Stimulated activated naive CD8-positive, alpha-beta T cell treated with anti-CD3 and anti-CD28 coated beads, Interleukin-15, Interleukin-2, amounts not matched to agents 100 ng/mL and 50 ng/mL, for 24 hours (primary cell): ENCODE measurements around the gene GPR78.

Source experiments
- H3K27ac Mint-ChIP-seq: one replicate; pipeline ENCODE4 v1.8.0; 2021; ENCODE audit warnings: mild to moderate bottlenecking, mixed read lengths
- H3K27me3 Mint-ChIP-seq: one replicate; pipeline ENCODE4 v1.8.0; 2021; ENCODE audit warnings: mixed read lengths
- H3K36me3 Mint-ChIP-seq: one replicate; pipeline ENCODE4 v1.8.0; 2021; ENCODE audit warnings: low read depth, mixed read lengths
- H3K4me1 Mint-ChIP-seq: one replicate; pipeline ENCODE4 v1.8.0; 2021; ENCODE audit warnings: low read depth, mixed read lengths
- H3K4me3 Mint-ChIP-seq: one replicate; pipeline ENCODE4 v1.8.0; 2021; ENCODE audit warnings: mild to moderate bottlenecking, mixed read lengths
- H3K9me3 Mint-ChIP-seq: one replicate; pipeline ENCODE4 v1.8.0; 2021; ENCODE audit warnings: mixed read lengths

GPR78 gene, protein sequence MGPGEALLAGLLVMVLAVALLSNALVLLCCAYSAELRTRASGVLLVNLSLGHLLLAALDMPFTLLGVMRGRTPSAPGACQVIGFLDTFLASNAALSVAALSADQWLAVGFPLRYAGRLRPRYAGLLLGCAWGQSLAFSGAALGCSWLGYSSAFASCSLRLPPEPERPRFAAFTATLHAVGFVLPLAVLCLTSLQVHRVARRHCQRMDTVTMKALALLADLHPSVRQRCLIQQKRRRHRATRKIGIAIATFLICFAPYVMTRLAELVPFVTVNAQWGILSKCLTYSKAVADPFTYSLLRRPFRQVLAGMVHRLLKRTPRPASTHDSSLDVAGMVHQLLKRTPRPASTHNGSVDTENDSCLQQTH

DNA sequence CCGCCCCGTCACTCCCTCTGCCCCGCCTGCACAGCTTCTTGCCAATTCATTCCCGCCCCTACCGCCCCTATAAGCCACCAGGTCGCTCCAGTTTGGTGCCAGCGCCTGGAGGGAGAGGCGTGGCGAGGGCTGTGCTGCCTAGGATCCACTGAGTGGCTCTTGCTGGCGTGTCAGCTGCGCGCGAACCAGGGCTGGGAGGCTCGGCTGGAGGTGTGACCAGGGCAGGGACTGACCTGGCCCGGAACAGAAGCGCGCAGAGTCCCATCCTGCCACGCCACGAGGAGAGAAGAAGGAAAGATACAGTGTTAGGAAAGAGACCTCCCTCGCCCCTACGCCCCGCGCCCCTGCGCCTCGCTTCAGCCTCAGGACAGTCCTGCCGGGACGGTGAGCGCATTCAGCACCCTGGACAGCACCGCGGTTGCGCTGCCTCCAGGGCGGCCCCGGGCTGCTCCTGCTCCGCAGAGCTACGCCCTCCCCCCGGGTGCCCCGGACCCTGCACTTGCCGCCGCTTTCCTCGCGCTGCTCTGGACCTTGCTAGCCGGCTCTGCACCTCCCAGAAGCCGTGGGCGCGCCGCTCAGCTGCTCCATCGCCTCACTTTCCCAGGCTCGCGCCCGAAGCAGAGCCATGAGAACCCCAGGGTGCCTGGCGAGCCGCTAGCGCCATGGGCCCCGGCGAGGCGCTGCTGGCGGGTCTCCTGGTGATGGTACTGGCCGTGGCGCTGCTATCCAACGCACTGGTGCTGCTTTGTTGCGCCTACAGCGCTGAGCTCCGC is at the start of gene GPR78:
GPR78 (plus strand) TSS at position 72 of the 773 bp plus-strand sequence; CDS start at position 663, 591 bp downstream.
- H3K4me1 Mint-ChIP-seq, result no peaks in the 10 kb centered on the region
- H3K27ac Mint-ChIP-seq, result no peak within 1 kb of the TSS
- H3K9me3 Mint-ChIP-seq, result no peaks in the 10 kb centered on the region
- H3K27me3 Mint-ChIP-seq, result peaks cover 12% of the 10 kb centered on the region
- H3K36me3 Mint-ChIP-seq, result no peaks in the 10 kb centered on the region
- H3K4me3 Mint-ChIP-seq, result no peak within 1 kb of the TSS

DNA sequence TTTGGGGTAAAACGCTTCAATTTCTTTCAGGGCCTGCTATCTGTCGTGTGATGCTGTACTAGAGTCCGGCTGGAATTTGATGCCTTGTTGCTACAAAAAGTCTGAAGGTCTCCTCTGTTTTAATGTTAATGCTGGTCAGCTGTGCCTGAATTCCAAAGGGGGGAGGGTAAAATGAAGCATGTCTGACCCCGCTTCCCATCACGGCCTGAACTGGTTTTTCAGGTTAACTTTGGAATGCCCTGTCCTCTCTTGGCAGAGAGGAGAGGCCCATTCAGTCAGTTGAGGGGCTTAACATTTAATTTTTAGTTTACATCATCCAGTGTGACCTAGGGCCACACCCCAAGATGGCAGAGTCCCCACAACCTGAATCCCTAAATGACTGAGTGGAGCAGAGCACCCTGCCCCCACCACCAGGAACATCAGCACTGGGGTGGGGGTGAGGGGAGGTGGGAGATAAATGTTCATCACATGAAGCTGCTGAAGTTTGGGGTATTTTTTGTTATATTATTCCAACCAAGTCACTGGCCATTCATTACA is 47.9 kb upstream of the GPR78 start:
- Mint-ChIP-seq H3K4me3 (no peak overlapping the region), H3K9me3 (peaks cover 8% of the 10 kb centered on the region), H3K4me1 (peaks cover 4% of the 10 kb centered on the region), H3K27ac (no peak overlapping the region), H3K27me3 (peaks cover 12% of the 10 kb centered on the region), H3K36me3 (no peaks in the 10 kb centered on the region)

DNA sequence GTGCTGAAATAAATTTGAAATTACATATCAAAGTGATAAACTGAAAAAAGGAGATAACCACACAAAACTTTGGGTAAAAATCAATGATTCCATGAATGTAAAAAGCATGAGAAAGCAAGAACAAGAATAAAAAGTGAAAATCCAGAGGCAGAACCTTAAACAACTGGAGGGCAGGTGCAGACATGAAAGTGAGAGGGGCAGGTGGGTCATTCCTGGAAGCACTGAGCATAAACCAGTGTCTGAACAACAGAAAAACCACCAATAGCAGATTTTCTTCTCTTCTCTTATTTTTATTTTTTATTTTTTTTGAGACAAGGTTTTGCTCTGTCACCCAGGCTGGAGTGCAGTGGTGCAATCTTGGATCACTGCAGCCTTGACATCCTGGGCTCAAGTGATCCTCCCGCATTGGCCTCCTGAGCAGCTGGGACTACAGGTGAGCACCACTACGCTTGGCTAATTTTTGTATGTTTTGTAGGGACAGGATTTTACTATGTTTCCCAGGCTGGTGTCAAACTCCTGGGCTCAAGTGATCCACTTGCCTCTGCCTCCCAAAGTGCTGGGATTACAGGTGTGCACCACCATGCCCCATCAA is 46.8 kb upstream of the GPR78 start:
- Mint-ChIP-seq H3K36me3 (no peaks in the 10 kb centered on the region), H3K4me1 (peaks cover 4% of the 10 kb centered on the region), H3K4me3 (no peak overlapping the region), H3K27me3 (peaks cover 12% of the 10 kb centered on the region), H3K9me3 (peaks cover 8% of the 10 kb centered on the region), H3K27ac (no peak overlapping the region)

DNA sequence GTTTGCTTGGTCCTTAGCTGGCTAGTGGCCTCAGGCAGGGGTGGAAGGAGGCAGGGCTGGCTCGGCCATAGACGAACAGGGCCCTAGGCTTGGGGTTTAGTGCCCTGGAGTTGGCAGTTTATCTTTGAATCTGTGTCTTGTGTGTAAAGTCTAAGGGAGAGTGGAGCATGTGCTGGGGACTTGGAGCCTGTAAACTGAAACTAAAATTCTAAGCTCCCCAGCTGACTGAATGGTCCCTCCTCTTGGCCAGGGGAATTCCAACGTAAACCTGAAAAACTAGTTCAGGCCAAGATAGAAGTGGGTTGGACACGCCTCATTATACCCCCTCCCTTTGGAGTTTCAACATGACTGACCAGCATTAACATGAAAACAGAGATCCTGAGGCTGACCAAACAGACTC is 46.1 kb upstream of the GPR78 start:
- H3K27me3 Mint-ChIP-seq, result peaks cover 12% of the 10 kb centered on the region
- no peaks in the 10 kb centered on the region for H3K36me3 Mint-ChIP-seq
- peaks cover 4% of the 10 kb centered on the region for H3K4me1 Mint-ChIP-seq

DNA sequence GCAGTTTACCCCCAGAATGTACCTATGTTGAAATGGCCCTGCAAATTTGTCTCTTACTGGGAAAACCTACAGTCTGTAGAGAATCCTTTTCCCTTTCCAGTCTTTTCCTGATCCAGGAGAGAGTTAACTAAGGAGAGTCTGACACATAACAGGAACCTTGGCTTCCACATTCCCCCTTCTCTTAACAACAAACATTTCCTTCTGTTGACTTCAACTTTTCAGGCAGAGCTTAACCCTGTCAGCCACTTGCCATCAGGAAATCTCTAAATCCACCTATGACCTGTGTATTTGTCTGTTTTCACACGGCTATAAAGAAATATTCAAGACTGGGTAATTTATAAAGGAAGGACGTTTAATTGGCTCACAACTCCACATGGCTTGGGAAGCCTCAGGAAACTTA is 45.6 kb upstream of the GPR78 start:
- Mint-ChIP-seq H3K36me3 (no peaks in the 10 kb centered on the region), H3K9me3 (peaks cover 8% of the 10 kb centered on the region), H3K27me3 (peaks cover 12% of the 10 kb centered on the region), H3K4me1 (peaks cover 4% of the 10 kb centered on the region), H3K4me3 (no peak overlapping the region), H3K27ac (no peak overlapping the region)

More for the DNA sequence above, 46.1 kb upstream of the GPR78 start:
- H3K4me3 Mint-ChIP-seq, result no peak overlapping the region
- no peak overlapping the region for H3K27ac Mint-ChIP-seq
- H3K9me3 Mint-ChIP-seq, result peaks cover 8% of the 10 kb centered on the region

DNA sequence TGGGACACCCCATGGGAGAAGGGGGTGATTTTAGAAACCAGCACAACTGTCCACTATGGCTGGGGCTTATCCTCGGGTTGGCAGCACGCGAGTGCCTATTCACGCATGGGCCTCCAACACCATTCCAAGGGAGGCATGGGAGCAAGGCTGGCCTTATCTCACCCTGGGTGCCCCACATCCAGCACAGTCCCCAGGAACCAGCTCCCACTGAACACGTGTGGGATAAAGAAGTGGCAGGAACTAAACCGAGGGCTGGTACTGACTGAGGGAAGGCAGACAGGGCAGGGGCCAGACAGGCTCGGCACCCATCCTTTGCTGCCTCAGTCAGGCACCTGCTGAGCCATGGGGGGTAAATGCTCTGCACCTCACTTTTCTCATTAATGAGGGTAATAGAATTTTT is 43.7 kb upstream of the GPR78 start:
- peaks cover 8% of the 10 kb centered on the region for H3K9me3 Mint-ChIP-seq
- peaks cover 4% of the 10 kb centered on the region for H3K4me1 Mint-ChIP-seq
- no peaks in the 10 kb centered on the region for H3K36me3 Mint-ChIP-seq
- H3K4me3 Mint-ChIP-seq, result no peak overlapping the region
- no peak overlapping the region for H3K27ac Mint-ChIP-seq
- peaks cover 12% of the 10 kb centered on the region for H3K27me3 Mint-ChIP-seq

DNA sequence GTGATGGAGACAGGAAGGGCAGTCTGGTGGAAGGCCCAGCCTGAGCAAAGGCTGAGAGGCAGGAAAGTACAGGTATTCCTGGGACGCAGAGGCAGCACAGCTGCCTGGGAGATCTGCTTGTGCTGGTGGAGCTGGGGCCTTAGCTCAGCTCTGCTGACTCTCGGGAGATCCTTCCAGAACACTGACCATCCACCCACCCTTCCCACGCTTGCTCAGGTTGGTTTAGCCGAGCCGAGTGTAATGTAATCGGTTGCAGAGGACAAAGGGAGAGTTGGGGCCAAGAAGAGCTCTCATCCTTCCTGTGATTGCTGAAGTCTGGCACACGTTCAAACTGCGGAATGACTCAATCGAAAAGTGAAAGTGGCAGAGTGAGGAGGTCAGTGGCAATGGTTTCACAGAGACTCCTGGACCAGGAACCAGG is 43.1 kb upstream of the GPR78 start:
- Mint-ChIP-seq H3K4me3 (no peak overlapping the region), H3K4me1 (peaks cover 4% of the 10 kb centered on the region)

DNA sequence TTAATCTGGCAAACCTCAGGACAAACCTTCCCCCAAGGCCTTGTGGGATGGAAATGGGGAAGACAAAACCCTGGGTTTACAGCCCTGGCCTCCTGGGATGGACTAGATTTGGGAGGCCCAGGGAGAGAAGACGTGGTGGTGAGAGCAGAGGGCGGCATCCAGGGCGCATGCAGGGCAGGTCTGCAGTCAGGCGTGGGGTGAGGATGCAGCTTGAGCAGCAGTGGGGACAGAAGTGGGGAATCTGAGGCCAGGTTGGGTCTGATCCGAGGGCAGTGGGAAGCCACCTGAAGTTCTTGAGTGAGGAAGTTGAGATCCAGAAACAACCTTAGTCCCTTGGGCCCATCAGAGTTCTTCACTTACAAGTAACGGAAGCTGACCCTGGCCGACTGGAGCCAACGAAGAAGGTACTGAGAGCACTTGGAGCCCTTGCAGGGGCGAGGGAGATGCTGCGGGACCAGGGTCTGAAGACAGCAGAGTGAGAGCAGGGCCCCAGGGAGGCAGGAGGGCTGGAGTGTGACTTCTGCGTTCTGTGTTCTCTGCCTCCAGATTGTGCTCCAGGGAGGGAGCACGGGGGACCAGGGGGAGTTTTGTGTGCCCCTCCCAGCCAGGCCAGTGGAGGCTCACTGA is 42.0 kb upstream of the GPR78 start:
- no peaks in the 10 kb centered on the region for H3K36me3 Mint-ChIP-seq
- peaks cover 4% of the 10 kb centered on the region for H3K4me1 Mint-ChIP-seq
- H3K4me3 Mint-ChIP-seq, result no peak overlapping the region
- no peak overlapping the region for H3K27ac Mint-ChIP-seq
- H3K9me3 Mint-ChIP-seq, result peaks cover 8% of the 10 kb centered on the region
- H3K27me3 Mint-ChIP-seq, result peaks cover 7% of the 10 kb centered on the region

More for the DNA sequence above, 43.1 kb upstream of the GPR78 start:
- Mint-ChIP-seq H3K36me3 (no peaks in the 10 kb centered on the region), H3K9me3 (peaks cover 8% of the 10 kb centered on the region), H3K27ac (no peak overlapping the region), H3K27me3 (peaks cover 7% of the 10 kb centered on the region)

DNA sequence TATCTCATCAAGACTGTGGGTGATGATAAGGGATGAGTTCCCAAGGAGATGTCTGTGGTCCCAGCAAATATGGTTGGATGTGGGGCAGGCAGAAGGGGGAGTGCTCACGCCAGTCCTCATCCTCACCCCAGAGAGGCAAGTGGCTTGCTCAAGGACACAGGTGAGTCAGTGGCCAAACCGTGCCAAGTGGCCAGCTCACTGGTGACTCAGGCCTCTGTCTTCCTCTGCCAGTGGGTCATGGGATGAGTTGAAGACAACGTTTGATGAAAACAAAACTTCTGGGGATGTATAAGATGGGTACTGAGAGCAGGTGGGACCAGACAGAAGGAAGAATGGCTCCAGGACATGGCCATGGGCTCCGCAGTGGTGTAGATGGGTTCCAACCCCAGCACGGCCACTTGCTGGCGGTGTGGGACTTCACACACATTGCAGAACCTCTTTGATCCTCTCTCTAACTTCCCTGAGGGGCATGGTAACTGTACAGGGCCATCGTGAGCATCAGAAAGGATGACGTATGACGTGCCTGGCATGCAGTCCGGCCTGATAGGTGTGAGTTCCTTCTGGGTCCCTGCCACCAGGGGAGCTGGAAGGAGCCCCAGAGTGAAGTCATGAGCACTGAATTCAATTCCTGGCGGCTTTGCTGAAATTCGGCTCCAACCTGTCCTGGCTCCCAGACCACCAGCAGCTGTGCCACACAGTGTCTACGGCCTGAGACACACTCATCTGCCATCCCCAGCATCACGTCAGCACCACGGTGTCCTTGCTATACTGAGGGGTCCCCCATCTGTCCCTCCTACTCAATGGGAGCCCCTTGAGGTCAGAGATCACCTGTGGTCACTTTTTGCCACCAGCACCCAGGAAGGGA is 41.3 kb upstream of the GPR78 start:
- H3K36me3 Mint-ChIP-seq, result no peaks in the 10 kb centered on the region

DNA sequence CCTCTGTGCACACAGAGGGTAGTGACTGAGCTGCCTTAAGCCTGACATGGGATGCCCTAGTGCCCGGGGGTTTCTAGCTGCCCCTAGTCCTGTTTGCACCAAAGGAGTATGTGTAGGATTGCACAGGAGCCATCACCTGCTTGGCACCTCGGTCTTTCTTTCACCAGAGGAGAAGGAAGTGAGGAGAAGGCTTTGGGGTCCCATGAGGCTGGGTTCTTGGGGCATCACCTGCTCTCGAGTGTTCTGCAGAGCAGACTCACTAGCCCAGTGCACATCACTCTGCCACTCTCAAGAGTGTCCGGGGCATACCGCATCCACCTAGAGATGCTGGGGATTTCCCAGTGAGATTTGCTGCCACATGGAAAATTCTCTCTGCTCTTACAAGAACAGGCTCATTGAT is 40.5 kb upstream of the GPR78 start:
- Mint-ChIP-seq H3K9me3 (peaks cover 3% of the 10 kb centered on the region), H3K4me1 (no peaks in the 10 kb centered on the region), H3K27ac (no peak overlapping the region), H3K27me3 (peaks cover 2% of the 10 kb centered on the region), H3K36me3 (no peaks in the 10 kb centered on the region), H3K4me3 (no peak overlapping the region)

More for the DNA sequence above, 41.3 kb upstream of the GPR78 start:
- Mint-ChIP-seq H3K27ac (peak overlapping the region; percentile 28), H3K4me1 (peaks cover 4% of the 10 kb centered on the region), H3K9me3 (peaks cover 8% of the 10 kb centered on the region), H3K27me3 (peaks cover 7% of the 10 kb centered on the region), H3K4me3 (no peak overlapping the region)

DNA sequence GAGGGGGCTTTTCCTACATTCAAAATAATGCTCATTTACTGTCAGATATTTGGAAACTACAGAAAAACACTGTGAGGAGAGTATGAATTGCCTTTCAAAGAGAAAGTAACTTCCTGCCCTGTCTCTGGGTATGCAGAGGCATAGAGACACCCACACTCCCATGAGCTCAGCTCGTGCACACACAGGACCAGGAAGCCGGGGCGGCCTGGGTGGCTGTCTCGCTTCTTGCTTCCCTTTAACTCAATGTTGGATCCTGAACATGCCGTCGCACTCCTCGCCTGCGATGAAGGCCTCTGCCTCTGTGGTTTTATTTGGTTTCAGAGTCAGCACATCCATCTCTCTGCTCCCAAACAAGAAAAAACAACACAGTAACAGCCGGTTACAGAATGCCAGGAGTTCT is 40.1 kb upstream of the GPR78 start:
- H3K27ac Mint-ChIP-seq, result no peak overlapping the region
- H3K4me3 Mint-ChIP-seq, result no peak overlapping the region
- H3K27me3 Mint-ChIP-seq, result no peaks in the 10 kb centered on the region

DNA sequence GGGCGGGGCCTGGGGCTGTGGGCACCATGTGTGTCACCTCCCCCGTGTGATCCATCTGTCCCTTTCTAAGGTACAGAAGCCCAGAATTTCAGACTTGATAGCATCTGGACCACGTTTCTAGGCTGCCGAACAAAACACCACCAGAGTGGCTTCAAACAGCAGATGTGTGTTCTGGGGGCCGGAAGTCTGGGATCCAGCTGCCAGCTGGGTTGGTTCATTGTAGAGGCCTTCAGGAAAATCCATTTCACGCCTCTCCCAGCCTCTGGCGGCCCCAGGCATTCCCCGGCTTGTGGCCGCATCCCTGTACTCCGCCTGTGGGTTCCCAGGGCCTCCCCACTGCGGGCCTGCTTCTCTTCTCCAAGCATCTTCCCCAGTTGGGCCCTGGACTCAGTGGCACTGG is 39.6 kb upstream of the GPR78 start:
- Mint-ChIP-seq H3K4me3 (no peak overlapping the region), H3K27ac (no peak overlapping the region), H3K9me3 (no peaks in the 10 kb centered on the region), H3K4me1 (no peaks in the 10 kb centered on the region), H3K36me3 (no peaks in the 10 kb centered on the region), H3K27me3 (no peaks in the 10 kb centered on the region)

More for the DNA sequence above, 40.1 kb upstream of the GPR78 start:
- Mint-ChIP-seq H3K4me1 (no peaks in the 10 kb centered on the region), H3K9me3 (no peaks in the 10 kb centered on the region), H3K36me3 (no peaks in the 10 kb centered on the region)

DNA sequence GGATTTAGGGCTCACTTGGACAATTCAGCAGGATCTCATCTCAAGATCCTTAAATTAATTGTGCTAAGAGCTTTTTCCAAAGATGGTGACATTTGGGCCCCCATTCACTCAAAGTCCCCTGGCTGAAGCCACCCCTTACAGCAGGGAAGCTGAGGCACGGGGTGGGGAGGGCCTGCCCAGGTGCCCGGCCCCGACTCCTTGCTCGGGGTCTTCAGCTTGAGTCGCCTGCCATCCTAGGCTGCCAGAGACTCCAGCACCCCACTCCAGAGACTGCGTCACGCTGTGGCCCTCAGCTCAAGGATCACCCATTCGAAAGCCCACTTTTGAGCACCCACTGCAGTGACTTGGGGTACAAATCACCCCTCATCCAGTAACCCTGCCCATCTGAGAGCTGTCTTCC is 39.2 kb upstream of the GPR78 start:
- H3K27me3 Mint-ChIP-seq, result no peaks in the 10 kb centered on the region
- H3K36me3 Mint-ChIP-seq, result no peaks in the 10 kb centered on the region
- H3K4me3 Mint-ChIP-seq, result no peak overlapping the region
- H3K27ac Mint-ChIP-seq, result no peak overlapping the region
- H3K4me1 Mint-ChIP-seq, result no peaks in the 10 kb centered on the region
- H3K9me3 Mint-ChIP-seq, result no peaks in the 10 kb centered on the region
